Mesothelial cell of epicardium (in vitro differentiated cells): ENCODE results near the gene PTGER2. TPM values are rescaled to one million over a fixed set of nuclear protein-coding genes. Genes with fewer than 3 reads are reported as not detected.

ENCODE experiments used
- DNase-seq, 2 experiments: peaks; one replicate each; pipeline ENCODE4 v3.0.0; 2021; ENCODE audit warnings: low spot score in 2 of 2; ENCODE audit not compliant: unreplicated experiment in 2 of 2
- H3K27ac Mint-ChIP-seq: 2 replicates; pipeline ENCODE4 v1.8.0; 2021; ENCODE audit warnings: mixed read lengths
- H3K27me3 Mint-ChIP-seq: 2 replicates; pipeline ENCODE4 v1.8.0; 2021; ENCODE audit warnings: low read depth, mixed read lengths
- H3K36me3 Mint-ChIP-seq: 2 replicates; pipeline ENCODE4 v1.8.0; 2021; ENCODE audit warnings: mixed read lengths
- H3K4me1 Mint-ChIP-seq: 2 replicates; pipeline ENCODE4 v1.8.0; 2021; ENCODE audit warnings: mixed read lengths
- H3K4me3 Mint-ChIP-seq: 2 replicates; pipeline ENCODE4 v1.8.0; 2021; ENCODE audit warnings: mild to moderate bottlenecking, moderate library complexity, mixed read lengths
- H3K9me3 Mint-ChIP-seq: 2 replicates; pipeline ENCODE4 v1.8.0; 2021; ENCODE audit warnings: mixed read lengths
- CTCF ChIP-seq: fragments of 200-600 bp; sonication (generic); IDR thresholded peaks from one replicate; pipeline ENCODE4 v1.5.0; 2021; ENCODE audit warnings: antibody characterized with exemption; ENCODE audit not compliant: unreplicated experiment
- total RNA-seq: library from RNA; stranded (reverse); gene quantifications from 3 replicates; pipeline ENCODE4 v1.2.1, GENCODE V29; 2021

PTGER2 gene
- total RNA-seq, 1 donor from 2014 or later: 6.6 TPM

- no peak for TF ChIP-seq CTCF
- H3K4me3 Mint-ChIP-seq: no peak overlapping the region
- no peak overlapping the region for H3K27ac Mint-ChIP-seq
- H3K36me3 Mint-ChIP-seq: no peaks in the 10 kb centered on the region
- H3K27me3 Mint-ChIP-seq: peaks cover 1% of the 10 kb centered on the region
- DNase-seq: no peak
- peaks cover 5% of the 10 kb centered on the region for H3K9me3 Mint-ChIP-seq
- peaks cover 24% of the 10 kb centered on the region for H3K4me1 Mint-ChIP-seq
Observed at GRCh38 chr14:52339262-52339661, 25.1 kb downstream of the PTGER2 start.

- Mint-ChIP-seq H3K36me3 (peaks cover 7% of the 10 kb centered on the region), H3K4me3 (no peak overlapping the region), H3K4me1 (peaks cover 24% of the 10 kb centered on the region), H3K27me3 (peaks cover 7% of the 10 kb centered on the region), H3K9me3 (peaks cover 16% of the 10 kb centered on the region), H3K27ac (peak overlapping the region; percentile 55)
- DNase-seq: no peak
- TF ChIP-seq CTCF: no peak
Observed at GRCh38 chr14:52342849-52343596, 28.9 kb downstream of the PTGER2 start.

GRCh38 chr14:52346778-52347177 lies 32.7 kb downstream of the PTGER2 start:
- H3K27me3 Mint-ChIP-seq: peaks cover 11% of the 10 kb centered on the region
- TF ChIP-seq CTCF: no peak
- H3K4me3 Mint-ChIP-seq: no peak overlapping the region
- DNase-seq: no peak
- peaks cover 43% of the 10 kb centered on the region for H3K4me1 Mint-ChIP-seq
- peaks cover 16% of the 10 kb centered on the region for H3K9me3 Mint-ChIP-seq
- H3K27ac Mint-ChIP-seq: no peak overlapping the region
- H3K36me3 Mint-ChIP-seq: peaks cover 7% of the 10 kb centered on the region

GRCh38 chr14:52348279-52348678 lies 34.2 kb downstream of the PTGER2 start:
- H3K27ac Mint-ChIP-seq: no peak overlapping the region
- peaks cover 49% of the 10 kb centered on the region for H3K4me1 Mint-ChIP-seq
- DNase-seq: no peak
- peaks cover 7% of the 10 kb centered on the region for H3K36me3 Mint-ChIP-seq
- TF ChIP-seq CTCF: no peak
- H3K27me3 Mint-ChIP-seq: peaks cover 11% of the 10 kb centered on the region
- H3K9me3 Mint-ChIP-seq: peaks cover 16% of the 10 kb centered on the region
- no peak overlapping the region for H3K4me3 Mint-ChIP-seq

GRCh38 chr14:52348776-52349175 lies 34.7 kb downstream of the PTGER2 start:
- H3K4me1 Mint-ChIP-seq: peaks cover 47% of the 10 kb centered on the region
- DNase-seq: no peak
- TF ChIP-seq CTCF: no peak
- no peak overlapping the region for H3K4me3 Mint-ChIP-seq
- H3K36me3 Mint-ChIP-seq: peaks cover 7% of the 10 kb centered on the region
- H3K9me3 Mint-ChIP-seq: peaks cover 16% of the 10 kb centered on the region
- peaks cover 11% of the 10 kb centered on the region for H3K27me3 Mint-ChIP-seq
- no peak overlapping the region for H3K27ac Mint-ChIP-seq
